ENCODE measurements around the gene COMMD3.

Gene COMMD3

GRCh38 chr10:22334414-22335172 is 18.4 kb downstream of the COMMD3 start:
- no peak overlapping the region for H3K27ac ChIP-seq
- TF ChIP-seq CTCF (conservative IDR thresholded peaks at IDR 0.05) = no peak

- H3K27ac ChIP-seq = no peak overlapping the region
- no peak for TF ChIP-seq CTCF (conservative IDR thresholded peaks at IDR 0.05)
Observed at GRCh38 chr10:22335173-22335933, 19.2 kb downstream of the COMMD3 start.

GRCh38 chr10:22338185-22338900 is 22.2 kb downstream of the COMMD3 start:
- H3K27ac ChIP-seq = no peak overlapping the region
- no peak for TF ChIP-seq CTCF (conservative IDR thresholded peaks at IDR 0.05)

DNA sequence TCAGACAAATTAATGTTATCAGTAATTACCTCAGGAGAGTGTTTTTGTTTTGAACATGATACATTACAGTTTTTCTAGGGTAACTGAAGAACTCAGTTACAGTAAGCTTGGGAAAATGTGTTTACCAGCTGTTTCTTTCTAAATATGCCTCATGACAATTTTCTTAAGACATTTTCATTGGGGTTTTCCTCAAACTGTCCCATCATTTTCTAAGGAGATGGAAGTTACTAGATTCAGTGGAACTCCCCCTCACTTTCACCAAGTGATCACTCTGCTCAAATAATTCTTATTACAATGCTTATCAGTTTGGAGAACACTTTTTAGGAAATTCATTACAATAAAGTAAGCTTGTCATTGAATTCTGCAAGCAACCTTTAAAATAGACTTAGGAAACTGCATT is 22.7 kb downstream of the COMMD3 start:
- no peak overlapping the region for H3K27ac ChIP-seq
- TF ChIP-seq CTCF (conservative IDR thresholded peaks at IDR 0.05) = no peak

GRCh38 chr10:22339761-22340328 is 23.7 kb downstream of the COMMD3 start:
- H3K27ac ChIP-seq = peak overlapping the region; percentile 91
- TF ChIP-seq CTCF (conservative IDR thresholded peaks at IDR 0.05) = no peak

- peak overlapping the region; percentile 91 for H3K27ac ChIP-seq
- TF ChIP-seq CTCF (conservative IDR thresholded peaks at IDR 0.05) = no peak
Observed at GRCh38 chr10:22340329-22341189, 24.4 kb downstream of the COMMD3 start.
